HG03575 (cell line): ENCODE data around the gene PTRH1.

Experiments
- ATAC-seq: cut with Tn5 transposase; IDR thresholded peaks from one replicate; pipeline ENCODE4 v1.9.1; 2021; ENCODE audit not compliant: unreplicated experiment, insufficient number of reproducible peaks, low FRiP score; ENCODE audit errors: extremely low read depth

Gene PTRH1

DNA sequence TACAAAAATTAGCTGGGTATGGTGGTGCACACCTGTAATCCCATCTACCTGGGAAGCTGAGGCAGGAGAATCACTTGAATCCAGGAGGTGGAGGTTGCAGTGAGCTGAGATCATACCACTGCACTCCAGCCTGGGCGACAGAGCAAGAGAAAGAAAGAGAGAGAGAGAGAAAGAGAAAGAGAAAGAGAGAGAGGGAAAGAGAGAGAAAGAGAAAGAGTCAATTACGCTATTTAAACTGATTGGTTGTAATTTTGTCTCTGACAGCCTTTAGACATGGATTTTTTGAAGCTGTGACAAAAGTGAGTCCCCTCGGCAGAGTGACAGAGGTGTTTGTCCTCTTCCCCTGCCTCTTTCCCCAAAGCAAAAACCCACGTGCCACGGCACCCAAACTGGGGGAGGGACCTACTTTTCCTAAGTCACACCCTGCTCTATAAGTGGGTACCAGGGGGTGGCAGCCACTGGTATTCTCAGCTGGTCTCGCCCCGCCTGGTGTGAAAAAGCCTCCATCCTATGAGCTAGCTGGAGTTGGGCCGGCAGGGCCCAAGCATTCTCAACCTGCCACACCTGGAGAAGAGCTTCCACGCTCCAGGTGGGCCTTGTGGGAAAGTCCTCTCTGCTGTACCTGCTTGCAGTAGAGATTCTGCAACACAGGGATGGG lies 12.0 kb downstream of the PTRH1 start:
- ATAC-seq = no peak

DNA sequence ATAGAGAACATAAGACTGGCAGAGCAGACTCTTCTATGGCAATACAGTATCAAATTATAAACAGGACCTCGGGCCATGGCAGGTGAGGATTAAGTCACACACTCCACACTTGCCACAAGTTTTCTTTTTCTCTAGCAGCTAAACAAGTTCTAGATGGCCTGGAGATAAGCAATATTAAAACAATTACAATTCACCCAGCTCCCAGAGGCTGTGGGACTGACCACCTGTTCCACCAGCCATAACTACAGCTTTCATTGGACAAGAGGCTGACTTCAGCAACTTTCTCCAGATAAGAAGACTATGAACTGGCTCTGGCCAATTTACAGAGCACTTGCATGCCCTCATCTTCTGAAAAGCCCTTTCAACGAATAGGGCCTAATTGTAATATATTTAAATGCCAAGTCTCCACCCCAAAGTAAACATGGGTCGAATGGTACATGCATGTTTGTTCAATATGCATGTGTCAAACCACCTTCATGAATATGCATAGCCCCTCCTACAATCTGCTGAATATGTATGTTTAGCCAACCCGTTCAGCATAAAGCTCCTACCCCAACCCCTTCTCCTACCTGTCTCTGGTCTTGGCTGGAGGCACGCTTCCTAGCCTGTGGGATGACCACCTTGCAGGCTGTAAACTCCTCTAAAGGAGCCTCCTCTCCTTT lies 14.7 kb downstream of the PTRH1 start:
- ATAC-seq = no peak

DNA sequence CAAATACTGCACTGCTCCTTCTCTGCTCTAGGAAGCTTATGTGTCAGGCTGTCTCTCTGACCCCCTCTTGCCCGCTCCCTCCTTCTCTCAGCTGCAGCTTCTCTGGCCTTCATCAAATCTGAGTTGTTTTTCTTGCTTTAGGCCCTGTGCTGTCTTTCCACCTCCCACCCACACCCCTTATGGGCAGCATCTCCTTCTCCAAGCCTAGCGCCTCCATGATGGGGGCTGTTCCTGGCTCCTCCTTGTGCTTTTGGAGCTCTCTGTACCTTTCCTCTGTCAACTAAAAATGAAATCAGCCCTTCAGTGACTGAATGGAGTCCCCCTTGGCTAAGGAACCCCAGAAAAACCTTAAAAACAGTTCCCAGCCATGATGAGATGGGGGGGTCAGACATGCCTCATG lies 15.3 kb downstream of the PTRH1 start:
- ATAC-seq = no peak

- ATAC-seq = no peak
Observed at GRCh38 chr9:127698985-127699670, 16.3 kb downstream of the PTRH1 start.

- ATAC-seq = no peak
Observed at GRCh38 chr9:127698386-127698785, 17.1 kb downstream of the PTRH1 start.

- no peak for ATAC-seq
Observed at GRCh38 chr9:127697575-127697974, 17.9 kb downstream of the PTRH1 start.

DNA sequence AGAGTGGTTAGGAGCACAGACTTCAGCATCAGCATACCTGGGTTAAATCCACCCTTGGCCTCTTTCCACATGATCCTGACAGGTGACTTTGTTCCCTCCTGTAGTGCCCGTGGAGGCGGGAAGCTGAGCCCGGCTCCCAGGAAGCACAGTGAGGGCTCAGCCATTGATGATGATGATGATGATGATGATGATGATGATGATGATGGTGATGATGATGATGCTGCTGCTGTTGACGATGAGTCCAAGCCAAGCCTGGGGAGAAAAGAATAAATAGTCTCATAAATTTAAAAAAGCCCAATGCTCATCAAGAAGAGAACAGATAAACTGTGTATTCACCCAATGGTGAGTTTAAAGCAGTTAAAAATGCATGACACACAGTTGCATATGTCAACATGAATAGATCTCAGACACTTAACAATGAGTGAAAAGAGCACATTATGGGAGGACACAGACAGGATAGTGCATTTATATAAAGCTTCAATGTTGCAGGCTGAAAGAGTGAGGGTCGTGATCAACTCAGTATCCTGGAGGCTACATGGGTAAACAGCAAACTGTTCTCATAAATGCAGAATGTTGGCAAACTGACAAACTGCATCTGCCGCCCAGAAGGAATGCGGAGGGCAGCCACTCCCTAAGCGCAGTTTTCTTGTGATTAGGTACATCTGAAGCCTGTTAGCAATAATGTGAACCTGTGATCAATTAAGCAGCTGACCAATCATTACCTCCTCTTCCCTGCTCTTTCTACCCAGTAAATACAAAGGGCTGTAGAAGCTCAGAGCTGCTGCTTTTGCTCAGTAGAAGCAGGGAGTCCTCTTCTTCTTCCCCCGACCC lies 20.4 kb downstream of the PTRH1 start:
- ATAC-seq = no peak

- ATAC-seq = no peak
Observed at GRCh38 chr9:127693697-127694096, 21.8 kb downstream of the PTRH1 start.

DNA sequence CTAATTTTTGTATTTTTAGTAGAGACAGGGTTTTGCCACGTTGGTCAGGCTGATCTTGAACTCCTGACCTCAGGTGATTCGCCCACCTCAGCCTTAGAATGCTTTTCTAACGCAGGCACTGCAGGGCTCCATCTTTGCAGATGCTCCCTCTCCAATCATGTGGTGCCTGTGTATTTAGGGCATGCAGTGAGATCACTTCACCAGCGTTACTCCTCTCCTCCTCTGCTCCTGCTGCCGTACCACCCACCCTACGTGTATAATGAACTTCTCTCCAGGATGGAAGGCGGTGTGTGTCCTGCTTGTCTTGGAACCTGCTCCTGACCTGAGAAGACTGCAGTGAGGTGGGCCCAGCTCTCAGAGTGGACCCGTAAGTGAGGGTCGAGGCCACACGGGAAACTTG lies 22.3 kb downstream of the PTRH1 start:
- no peak for ATAC-seq

- no peak for ATAC-seq
Observed at GRCh38 chr9:127692071-127692470, 23.4 kb downstream of the PTRH1 start.

DNA sequence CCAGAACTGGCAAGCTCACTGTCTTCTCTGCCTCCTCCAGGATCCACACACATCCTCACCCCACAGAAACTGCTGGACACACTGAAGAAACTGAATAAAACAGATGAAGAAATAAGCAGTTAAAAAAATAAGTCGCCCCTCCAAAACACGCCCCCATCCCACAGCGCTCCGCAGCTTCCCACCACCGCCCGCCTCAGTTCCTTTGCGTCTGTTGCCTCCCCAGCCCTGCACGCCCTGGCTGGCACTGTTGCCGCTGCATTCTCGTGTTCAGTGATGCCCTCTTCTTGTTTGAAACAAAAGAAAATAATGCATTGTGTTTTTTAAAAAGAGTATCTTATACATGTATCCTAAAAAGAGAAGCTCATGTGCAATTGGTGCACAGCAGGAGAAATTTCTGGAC lies 24.7 kb downstream of the PTRH1 start:
- ATAC-seq = no peak

- ATAC-seq = no peak
Observed at GRCh38 chr9:127689329-127690000, 26.0 kb downstream of the PTRH1 start.

DNA sequence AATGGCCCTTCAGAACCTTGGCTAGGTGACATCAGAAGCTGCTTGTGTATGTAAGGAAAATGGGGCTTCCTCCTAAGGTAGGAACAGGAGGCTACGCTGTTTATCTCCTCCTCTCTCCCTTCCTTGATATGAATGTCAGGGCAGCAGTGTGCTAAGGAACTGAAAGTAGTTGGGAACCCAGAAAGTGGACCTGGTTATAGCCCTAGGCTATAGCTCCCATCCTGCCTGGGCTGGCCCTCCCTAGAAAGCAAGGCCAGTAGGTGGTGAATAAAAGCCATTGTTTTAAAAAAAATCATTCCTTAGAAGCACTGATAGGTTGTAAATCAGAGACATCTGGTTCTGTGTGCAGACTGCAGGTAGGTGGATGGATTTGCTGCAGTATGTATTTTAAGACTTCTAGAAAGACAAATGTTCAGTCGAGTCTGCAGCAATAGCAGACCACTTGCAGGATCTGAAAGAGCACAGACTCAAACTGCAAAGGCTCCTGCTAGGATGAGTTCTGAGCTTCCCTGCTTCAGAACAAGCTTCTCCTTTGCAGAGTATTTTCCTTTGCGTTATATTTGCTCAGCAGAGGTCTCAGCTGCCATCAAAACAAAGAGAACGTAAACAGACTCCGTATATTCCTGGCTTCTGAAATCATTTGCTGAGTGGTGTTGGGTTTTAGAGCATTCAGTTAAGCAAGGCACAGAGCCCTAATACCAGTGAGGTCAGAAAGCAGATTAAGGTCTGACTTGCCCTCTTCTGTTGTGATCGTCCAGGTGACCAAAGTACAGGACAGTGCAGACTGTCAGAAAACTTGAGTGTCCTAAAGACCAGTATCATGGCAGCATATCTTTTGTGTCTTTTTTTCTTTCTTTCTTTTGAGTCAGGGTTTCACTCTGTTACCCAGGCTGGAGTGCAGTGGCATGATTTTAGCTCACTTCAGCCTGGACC lies 28.7 kb downstream of the PTRH1 start:
- no peak for ATAC-seq

DNA sequence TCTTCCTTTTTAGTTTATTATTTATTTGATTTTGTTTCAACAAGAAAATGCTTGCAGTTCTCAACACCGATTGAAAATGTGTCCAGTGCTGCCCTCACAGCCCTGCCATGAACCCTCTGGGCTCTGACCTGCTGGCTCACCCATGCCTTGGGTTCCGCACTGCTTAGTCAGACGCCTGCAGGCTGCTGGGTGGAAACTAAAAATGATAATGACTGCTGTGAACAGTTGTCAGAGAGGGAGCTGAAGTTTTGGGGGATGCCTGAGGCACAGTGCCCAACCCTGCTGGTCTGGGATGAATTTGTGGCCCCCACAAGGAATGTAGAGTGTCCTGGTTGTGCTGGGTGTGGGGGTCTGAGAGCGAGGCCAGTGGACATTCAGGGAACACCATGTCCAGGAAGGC lies 30.9 kb downstream of the PTRH1 start:
- ATAC-seq = no peak

GRCh38 chr9:127683723-127684122 lies 31.7 kb downstream of the PTRH1 start:
- ATAC-seq = no peak

DNA sequence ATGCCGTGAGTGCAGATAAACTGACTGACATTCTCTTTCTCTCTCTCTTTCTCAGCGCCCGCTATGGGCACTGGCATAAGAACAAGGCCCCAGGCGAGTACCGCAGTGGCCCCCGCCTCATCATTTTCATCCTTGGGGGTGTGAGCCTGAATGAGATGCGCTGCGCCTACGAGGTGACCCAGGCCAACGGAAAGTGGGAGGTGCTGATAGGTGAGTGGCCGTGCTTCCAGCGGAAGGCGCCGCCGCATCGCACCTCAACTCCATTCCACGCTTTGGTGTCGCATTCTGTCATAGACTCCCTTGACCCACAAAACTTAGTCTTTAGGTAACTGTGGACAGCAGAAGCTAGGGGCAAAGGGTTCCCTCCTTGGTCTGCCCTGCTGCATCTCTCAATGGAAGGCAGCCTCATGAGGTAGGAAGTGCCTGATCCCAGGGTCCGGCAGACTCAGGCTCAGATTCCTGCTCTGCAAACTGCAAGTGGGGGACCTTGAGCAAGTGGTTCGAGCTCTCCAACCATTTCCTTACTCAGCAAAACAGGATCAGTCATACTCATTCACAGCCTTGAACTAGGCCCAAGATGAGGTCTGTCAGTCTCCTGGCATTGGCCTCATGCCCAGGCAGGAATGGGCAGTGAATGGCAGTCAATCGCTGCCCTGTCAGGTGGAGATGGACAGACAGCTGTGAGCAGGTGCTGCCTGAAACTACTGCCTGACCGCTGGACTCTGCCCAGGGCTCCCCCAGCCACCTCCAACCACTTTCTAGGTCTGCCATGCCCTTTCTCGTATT lies 32.9 kb downstream of the PTRH1 start:
- ATAC-seq = no peak

GRCh38 chr9:127680846-127681245 lies 34.6 kb downstream of the PTRH1 start:
- no peak for ATAC-seq
